K562 (cell line): ENCODE results near the gene KISS1R. TPM values are rescaled to one million over a fixed set of nuclear protein-coding genes. Genes with fewer than 3 reads are reported as not detected.

ENCODE experiments used
- BRD4 ChIP-seq: fragments of 200-600 bp; sonication (generic); IDR thresholded peaks from 2 replicates; pipeline ENCODE4 v1.6.1; 2017; ENCODE audit warnings: inconsistent platforms
- CREM ChIP-seq: IDR thresholded peaks from 2 replicates; pipeline ENCODE4 v1.6.1; 2014; ENCODE audit warnings: antibody characterized with exemption, low read depth
- E2F3 ChIP-seq: fragments of 250-450 bp; sonication (Bioruptor Pico); IDR thresholded peaks from 2 replicates; pipeline ENCODE4 v1.4.0; 2020; ENCODE audit warnings: mild to moderate bottlenecking
- EP400 ChIP-seq: fragments of 450-650 bp; IDR thresholded peaks from 2 replicates; pipeline ENCODE4 v1.6.1; 2017; ENCODE audit warnings: antibody characterized with exemption, mild to moderate bottlenecking, moderate library complexity
- FOXJ3 ChIP-seq: sonication (generic); formaldehyde crosslinking; IDR thresholded peaks from 2 replicates; pipeline ENCODE4 v1.4.0; 2020; ENCODE audit warnings: mild to moderate bottlenecking, missing genetic modification reagents
- GABPA ChIP-seq: fragments of 200-800 bp; sonication (Bioruptor generic); conservative IDR thresholded peaks from 2 replicates; pipeline ENCODE4 v1.6.1; 2016; ENCODE audit warnings: low read depth, missing genetic modification characterization, missing compliant biosample characterization
- MAZ ChIP-seq, 2 experiments: fragments of 450-650 bp in 1 of 2; sonication (generic) in 1 of 2; formaldehyde crosslinking; IDR thresholded peaks in 1 of 2; conservative IDR thresholded peaks in 1 of 2; 2 replicates each; pipeline versions ENCODE4 v1.4.0 to v1.5.0; 2020; ENCODE audit warnings: mild to moderate bottlenecking in 1 of 2, missing genetic modification reagents in 1 of 2
- RBFOX2 ChIP-seq: fragments of 200-400 bp; formaldehyde crosslinking; IDR thresholded peaks from 2 replicates; pipeline ENCODE4 v1.6.1; 2017; ENCODE audit warnings: low read depth, mild to moderate bottlenecking, low read length, moderate library complexity
- SMAD4 ChIP-seq: fragments of 250-450 bp; sonication (Bioruptor Pico); conservative IDR thresholded peaks from 2 replicates; pipeline ENCODE4 v1.8.0; 2021; ENCODE audit warnings: inconsistent platforms, mild to moderate bottlenecking, moderate library complexity
- ZNF175 ChIP-seq: fragments of 200-800 bp; sonication (Bioruptor generic); IDR thresholded peaks from 2 replicates; pipeline ENCODE4 v1.6.1; 2016; ENCODE audit warnings: low read depth, mild to moderate bottlenecking, missing genetic modification characterization, missing compliant biosample characterization
- ZNF324 ChIP-seq: fragments of 250-450 bp; sonication (Bioruptor Pico); IDR thresholded peaks from 2 replicates; pipeline ENCODE4 v1.4.0; 2020; ENCODE audit warnings: mild to moderate bottlenecking
- ZNF766 ChIP-seq: fragments of 200-800 bp; sonication (Bioruptor generic); conservative IDR thresholded peaks from 2 replicates; pipeline ENCODE4 v1.6.1; 2016; ENCODE audit warnings: missing genetic modification characterization, missing compliant biosample characterization
- ZNF778 ChIP-seq: fragments of 450-650 bp; formaldehyde crosslinking; IDR thresholded peaks from 2 replicates; pipeline ENCODE4 v1.4.0; 2020; ENCODE audit warnings: mild to moderate bottlenecking, moderate library complexity
- polyA plus RNA-seq, 8 experiments: library from polyadenylated mRNA; depleted of rRNA in 4 of 8; stranded (reverse) in 5 of 8; unstranded in 3 of 8; fragments of >200 nt; fragmentation: Nextera tagmentation in 2 of 8; fragmentation: Illumina TruSeq in 1 of 8; extraction: Ambion mirVana in 2 of 8; extraction: Trizol in 1 of 8; gene quantifications; 2 replicates each; pipeline versions ENCODE4 v1.2.1 to v1.2.3, GENCODE V29; 2011 to 2014; ENCODE audit warnings: inconsistent platforms in 1 of 8, missing spikeins in 1 of 8
- total RNA-seq, 7 experiments: library from RNA; depleted of rRNA in 6 of 7; stranded (reverse); fragments of >200 nt in 6 of 7; fragmentation: Illumina TruSeq in 2 of 7; extraction: Trizol in 2 of 7; gene quantifications; 2 replicates each; pipeline versions ENCODE4 v1.2.1 to v1.2.3, GENCODE V29; 2011 to 2021; ENCODE audit warnings: low replicate concordance in 1 of 7
- TF ChIP-seq, protein P1 (sequence below): fragments of 250-450 bp; sonication (Bioruptor Pico); IDR thresholded peaks from 2 replicates; pipeline ENCODE4 v1.5.0; 2020; ENCODE audit warnings: mild to moderate bottlenecking, borderline replicate concordance
- TF ChIP-seq, protein P2 (sequence below): fragments of 250-450 bp; sonication (Bioruptor Pico); IDR thresholded peaks from 2 replicates; pipeline ENCODE4 v1.8.0; 2022; ENCODE audit warnings: moderate library complexity, mild to moderate bottlenecking, inconsistent platforms
- TF ChIP-seq, protein P3 (sequence below): fragments of 450-650 bp; conservative IDR thresholded peaks from 2 replicates; pipeline ENCODE4 v1.6.1; 2016; ENCODE audit warnings: missing genetic modification characterization, low read depth, mild to moderate bottlenecking, control low read depth, missing compliant biosample characterization
- TF ChIP-seq, protein P4 (sequence below): fragments of 450-650 bp; formaldehyde crosslinking; IDR thresholded peaks from 2 replicates; pipeline ENCODE4 v1.4.0; 2022; ENCODE audit warnings: mild to moderate bottlenecking, moderate library complexity

KISS1R gene
- total and polyA plus RNA-seq, 9 of the 15 experiments (the other 6 are each of a cell fraction or from before 2014, with no cell fraction given) = 0.37 to 39.4 (median 2.0) TPM

DNA sequence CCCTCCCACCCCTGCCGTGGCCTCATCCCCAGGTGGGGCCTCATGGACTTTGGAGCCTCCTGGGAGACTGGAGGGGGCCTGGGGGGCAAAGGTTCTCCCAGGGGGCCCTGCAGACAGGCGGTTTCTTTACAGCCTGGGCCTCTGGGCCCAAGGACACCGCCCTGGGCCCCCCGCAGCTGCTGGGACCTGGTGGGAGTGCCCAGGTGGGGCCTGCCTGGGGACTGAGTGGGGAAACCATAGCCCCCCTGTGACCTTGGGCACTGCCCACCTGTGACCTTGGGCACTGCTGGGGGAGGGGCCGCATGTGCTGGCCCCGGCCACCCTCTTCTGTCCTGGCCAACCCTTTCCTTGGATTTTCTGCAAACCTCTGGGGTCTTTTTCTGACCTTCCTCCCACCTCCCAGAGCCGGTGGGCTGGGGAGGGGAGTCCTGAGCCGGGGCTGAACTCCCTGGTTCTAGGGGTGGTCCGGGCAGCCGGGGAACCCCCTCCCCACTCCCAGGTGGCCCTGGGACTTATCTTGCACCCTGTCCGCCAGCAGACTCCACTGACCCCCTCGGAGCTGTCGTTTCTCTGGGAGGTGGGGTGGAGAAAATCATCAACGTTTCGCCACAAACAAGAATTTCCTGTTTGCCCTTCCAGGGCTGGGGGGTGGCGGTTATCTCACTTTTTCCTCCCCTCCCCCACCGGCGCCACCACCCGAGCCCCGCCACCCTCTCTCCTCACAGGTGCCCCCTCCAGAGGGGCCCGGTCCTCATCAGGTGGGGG is 35.7 kb downstream of the KISS1R start (continued):
- no peak for TF ChIP-seq ZNF324
- no peak for TF ChIP-seq FOXJ3 (CRISPR knock-in tag)
- 0 out of 2 replicates have a peak, but pooled peaks have one; percentile 24 for TF ChIP-seq E2F3 (CRISPR knock-in tag)
- TF ChIP-seq SMAD4 (CRISPR knock-in tag) = peak; percentile 57; the same call in 1 of the 2 replicates
- no peak for TF ChIP-seq ZNF778 (CRISPR knock-in tag)
- TF ChIP-seq BRD4 = peak; percentile 78; the same call in 1 of the 2 replicates
- 0 out of 2 replicates have a peak, but pooled peaks have one; percentile 39 for TF ChIP-seq GABPA (tag)
- TF ChIP-seq EP400 = peak; percentile 42; the same call in 1 of the 2 replicates
- peak; percentile 66 for TF ChIP-seq RBFOX2
- 0 out of 2 replicates have a peak, but pooled peaks have one; percentile 44 for TF ChIP-seq ZNF766
- TF ChIP-seq, protein P1, sequence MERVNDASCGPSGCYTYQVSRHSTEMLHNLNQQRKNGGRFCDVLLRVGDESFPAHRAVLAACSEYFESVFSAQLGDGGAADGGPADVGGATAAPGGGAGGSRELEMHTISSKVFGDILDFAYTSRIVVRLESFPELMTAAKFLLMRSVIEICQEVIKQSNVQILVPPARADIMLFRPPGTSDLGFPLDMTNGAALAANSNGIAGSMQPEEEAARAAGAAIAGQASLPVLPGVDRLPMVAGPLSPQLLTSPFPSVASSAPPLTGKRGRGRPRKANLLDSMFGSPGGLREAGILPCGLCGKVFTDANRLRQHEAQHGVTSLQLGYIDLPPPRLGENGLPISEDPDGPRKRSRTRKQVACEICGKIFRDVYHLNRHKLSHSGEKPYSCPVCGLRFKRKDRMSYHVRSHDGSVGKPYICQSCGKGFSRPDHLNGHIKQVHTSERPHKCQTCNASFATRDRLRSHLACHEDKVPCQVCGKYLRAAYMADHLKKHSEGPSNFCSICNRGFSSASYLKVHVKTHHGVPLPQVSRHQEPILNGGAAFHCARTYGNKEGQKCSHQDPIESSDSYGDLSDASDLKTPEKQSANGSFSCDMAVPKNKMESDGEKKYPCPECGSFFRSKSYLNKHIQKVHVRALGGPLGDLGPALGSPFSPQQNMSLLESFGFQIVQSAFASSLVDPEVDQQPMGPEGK (CRISPR knock-in tag) = no peak
- TF ChIP-seq, protein P2, sequence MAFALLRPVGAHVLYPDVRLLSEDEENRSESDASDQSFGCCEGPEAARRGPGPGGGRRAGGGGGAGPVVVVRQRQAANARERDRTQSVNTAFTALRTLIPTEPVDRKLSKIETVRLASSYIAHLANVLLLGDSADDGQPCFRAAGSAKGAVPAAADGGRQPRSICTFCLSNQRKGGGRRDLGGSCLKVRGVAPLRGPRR = 0 out of 2 replicates have a peak, but pooled peaks have one; percentile 17
- TF ChIP-seq, protein P3, sequence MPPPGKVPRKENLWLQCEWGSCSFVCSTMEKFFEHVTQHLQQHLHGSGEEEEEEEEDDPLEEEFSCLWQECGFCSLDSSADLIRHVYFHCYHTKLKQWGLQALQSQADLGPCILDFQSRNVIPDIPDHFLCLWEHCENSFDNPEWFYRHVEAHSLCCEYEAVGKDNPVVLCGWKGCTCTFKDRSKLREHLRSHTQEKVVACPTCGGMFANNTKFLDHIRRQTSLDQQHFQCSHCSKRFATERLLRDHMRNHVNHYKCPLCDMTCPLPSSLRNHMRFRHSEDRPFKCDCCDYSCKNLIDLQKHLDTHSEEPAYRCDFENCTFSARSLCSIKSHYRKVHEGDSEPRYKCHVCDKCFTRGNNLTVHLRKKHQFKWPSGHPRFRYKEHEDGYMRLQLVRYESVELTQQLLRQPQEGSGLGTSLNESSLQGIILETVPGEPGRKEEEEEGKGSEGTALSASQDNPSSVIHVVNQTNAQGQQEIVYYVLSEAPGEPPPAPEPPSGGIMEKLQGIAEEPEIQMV (tag) = no peak
- peak; percentile 36 to 45; a peak in 2 of 4 replicates for TF ChIP-seq MAZ (CRISPR knock-in tag; conservative IDR thresholded peaks at IDR 0.05 in 1 of 2, IDR thresholded peaks at IDR 0.05 in 1 of 2)
- peak; percentile 33; the same call in 1 of the 2 replicates for TF ChIP-seq CREM
- 0 out of 2 replicates have a peak, but pooled peaks have one; percentile 60 for TF ChIP-seq ZNF175 (CRISPR knock-in tag)
- TF ChIP-seq, protein P4, sequence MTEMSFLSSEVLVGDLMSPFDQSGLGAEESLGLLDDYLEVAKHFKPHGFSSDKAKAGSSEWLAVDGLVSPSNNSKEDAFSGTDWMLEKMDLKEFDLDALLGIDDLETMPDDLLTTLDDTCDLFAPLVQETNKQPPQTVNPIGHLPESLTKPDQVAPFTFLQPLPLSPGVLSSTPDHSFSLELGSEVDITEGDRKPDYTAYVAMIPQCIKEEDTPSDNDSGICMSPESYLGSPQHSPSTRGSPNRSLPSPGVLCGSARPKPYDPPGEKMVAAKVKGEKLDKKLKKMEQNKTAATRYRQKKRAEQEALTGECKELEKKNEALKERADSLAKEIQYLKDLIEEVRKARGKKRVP (CRISPR knock-in tag) = peak; percentile 4; the same call in 1 of the 2 replicates
